SU-DHL-6 (cell line): ENCODE data around the gene DRGX.

Experiments used
- H2AFZ ChIP-seq: fragments of 200-600 bp; sonication (generic); 2 replicates; pipeline ENCODE4 v1.6.1; 2014; ENCODE audit warnings: low read depth, mild to moderate bottlenecking, moderate library complexity, mixed read lengths, antibody characterized with exemption, low read length; ENCODE audit not compliant: severe bottlenecking
- H3F3A ChIP-seq: fragments of 200-600 bp; shearing (Covaris generic); 2 replicates; pipeline ENCODE4 v1.6.0; 2016; ENCODE audit warnings: antibody characterized with exemption, mild to moderate bottlenecking; ENCODE audit not compliant: insufficient read depth
- H3K27ac ChIP-seq: fragments of 200-600 bp; sonication (generic); 2 replicates; pipeline ENCODE4 v1.5.1; 2016; ENCODE audit warnings: low read depth, mild to moderate bottlenecking, low read length, moderate library complexity, mixed read lengths
- H3K27me3 ChIP-seq: fragments of 200-600 bp; sonication (generic), shearing (Covaris generic); 2 replicates; pipeline ENCODE4 v1.6.0; 2014; ENCODE audit warnings: mild to moderate bottlenecking, low read length
- H3K36me3 ChIP-seq: fragments of 200-600 bp; sonication (generic); 2 replicates; pipeline ENCODE4 v1.6.1; 2014; ENCODE audit warnings: mild to moderate bottlenecking, low read length, mixed read lengths
- H3K4me2 ChIP-seq: fragments of 300-600, 200-600 bp; shearing (Covaris generic), sonication (generic); 2 replicates; pipeline ENCODE4 v1.6.0; 2014; ENCODE audit warnings: low read length, low read depth, mild to moderate bottlenecking; ENCODE audit not compliant: poor library complexity, severe bottlenecking
- H3K4me3 ChIP-seq: fragments of 200-600 bp; sonication (generic); 2 replicates; pipeline ENCODE4 v1.5.1; 2014; ENCODE audit warnings: antibody characterized with exemption, low read length, mild to moderate bottlenecking, mixed read lengths; ENCODE audit not compliant: insufficient read depth, poor library complexity, severe bottlenecking
- H3K79me2 ChIP-seq: fragments of 200-600 bp; sonication (generic); 2 replicates; pipeline ENCODE4 v1.6.1; 2014; ENCODE audit warnings: mild to moderate bottlenecking, low read length, moderate library complexity; ENCODE audit not compliant: insufficient read depth
- H3K9ac ChIP-seq: fragments of 200-600 bp; sonication (generic); 2 replicates; pipeline ENCODE4 v1.7.0; 2014; ENCODE audit warnings: mild to moderate bottlenecking, low read length
- H3K9me2 ChIP-seq: fragments of 200-600 bp; sonication (generic); replicated peaks from 2 replicates; pipeline ENCODE4 v1.6.1; 2014; ENCODE audit warnings: low read length; ENCODE audit not compliant: insufficient read depth
- H3K9me3 ChIP-seq: fragments of 200-600 bp; sonication (generic); 2 replicates; pipeline ENCODE4 v1.6.1; 2014; ENCODE audit warnings: low read length, mixed read lengths; ENCODE audit not compliant: insufficient read depth
- H4K20me1 ChIP-seq: fragments of 200-600 bp; sonication (generic); 2 replicates; pipeline ENCODE4 v1.6.1; 2014; ENCODE audit warnings: low read depth, mild to moderate bottlenecking, antibody characterized with exemption, low read length, moderate library complexity, mixed read lengths
- EZH2phosphoT487 ChIP-seq: fragments of 200-600 bp; sonication (generic), shearing (Covaris generic); conservative IDR thresholded peaks from 2 replicates; pipeline ENCODE4 v1.6.1; 2018; ENCODE audit warnings: mild to moderate bottlenecking, antibody characterized with exemption, low read length, moderate library complexity, mixed read lengths
- TF ChIP-seq, protein P1 (sequence below): fragments of 200-600 bp; sonication (generic); IDR thresholded peaks from one replicate; pipeline ENCODE4 v1.5.1; 2017; ENCODE audit warnings: antibody characterized with exemption, mild to moderate bottlenecking, low read length, moderate library complexity; ENCODE audit not compliant: insufficient read depth, poor library complexity, severe bottlenecking

DRGX gene

DNA sequence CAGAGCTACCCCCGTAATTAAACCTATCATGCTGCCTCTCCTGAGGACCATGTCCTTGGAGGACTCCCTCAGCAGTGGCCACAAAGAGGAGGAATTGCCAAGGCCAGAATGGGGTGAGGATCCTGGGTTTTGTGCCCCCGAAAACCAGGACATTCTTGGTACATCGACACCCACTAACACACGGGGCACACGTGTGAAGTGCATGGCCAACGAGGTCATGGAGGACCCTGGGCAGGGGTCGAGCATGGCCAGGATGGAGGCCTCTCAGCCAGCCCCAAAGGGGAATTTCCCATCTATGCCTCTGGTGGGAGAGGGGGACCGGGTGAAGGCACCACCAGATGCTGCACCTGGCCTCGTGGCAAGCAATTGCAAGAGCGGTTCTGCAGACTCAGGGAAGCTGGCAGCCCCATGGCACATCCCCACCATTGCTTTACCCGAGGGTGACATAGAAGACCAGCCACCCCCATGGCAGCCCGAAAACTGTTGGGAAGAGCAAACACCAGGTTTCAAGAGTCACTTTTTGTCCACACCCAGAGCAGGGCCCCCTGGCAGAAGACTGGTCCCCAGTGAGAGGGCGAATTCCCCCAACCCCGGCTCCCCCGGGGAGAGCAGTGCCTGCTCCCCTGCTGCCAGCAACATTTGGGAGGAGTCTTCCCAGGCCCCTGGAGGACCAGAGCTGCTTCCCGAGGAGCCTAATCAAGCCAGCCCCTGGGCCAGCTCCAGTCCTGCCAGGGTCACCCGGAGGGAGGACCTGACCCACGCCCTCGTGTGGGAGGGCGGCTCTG, 70.6 kb downstream of the DRGX start:
- Histone ChIP-seq H3K4me2 (no peak overlapping the region), H4K20me1 (no peaks in the 10 kb centered on the region), H3F3A (no peaks in the 10 kb centered on the region), H3K79me2 (no peaks in the 10 kb centered on the region), H3K9me2 (no peaks in the 10 kb centered on the region), H3K27me3 (no peaks in the 10 kb centered on the region), H3K4me3 (no peak overlapping the region), H3K9ac (no peak overlapping the region), H3K9me3 (no peaks in the 10 kb centered on the region), H2AFZ (no peak overlapping the region), H3K36me3 (no peaks in the 10 kb centered on the region), H3K27ac (no peak overlapping the region)
- TF ChIP-seq EZH2phosphoT487 = no peak
- TF ChIP-seq, protein P1, sequence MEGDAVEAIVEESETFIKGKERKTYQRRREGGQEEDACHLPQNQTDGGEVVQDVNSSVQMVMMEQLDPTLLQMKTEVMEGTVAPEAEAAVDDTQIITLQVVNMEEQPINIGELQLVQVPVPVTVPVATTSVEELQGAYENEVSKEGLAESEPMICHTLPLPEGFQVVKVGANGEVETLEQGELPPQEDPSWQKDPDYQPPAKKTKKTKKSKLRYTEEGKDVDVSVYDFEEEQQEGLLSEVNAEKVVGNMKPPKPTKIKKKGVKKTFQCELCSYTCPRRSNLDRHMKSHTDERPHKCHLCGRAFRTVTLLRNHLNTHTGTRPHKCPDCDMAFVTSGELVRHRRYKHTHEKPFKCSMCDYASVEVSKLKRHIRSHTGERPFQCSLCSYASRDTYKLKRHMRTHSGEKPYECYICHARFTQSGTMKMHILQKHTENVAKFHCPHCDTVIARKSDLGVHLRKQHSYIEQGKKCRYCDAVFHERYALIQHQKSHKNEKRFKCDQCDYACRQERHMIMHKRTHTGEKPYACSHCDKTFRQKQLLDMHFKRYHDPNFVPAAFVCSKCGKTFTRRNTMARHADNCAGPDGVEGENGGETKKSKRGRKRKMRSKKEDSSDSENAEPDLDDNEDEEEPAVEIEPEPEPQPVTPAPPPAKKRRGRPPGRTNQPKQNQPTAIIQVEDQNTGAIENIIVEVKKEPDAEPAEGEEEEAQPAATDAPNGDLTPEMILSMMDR = no peak

DNA sequence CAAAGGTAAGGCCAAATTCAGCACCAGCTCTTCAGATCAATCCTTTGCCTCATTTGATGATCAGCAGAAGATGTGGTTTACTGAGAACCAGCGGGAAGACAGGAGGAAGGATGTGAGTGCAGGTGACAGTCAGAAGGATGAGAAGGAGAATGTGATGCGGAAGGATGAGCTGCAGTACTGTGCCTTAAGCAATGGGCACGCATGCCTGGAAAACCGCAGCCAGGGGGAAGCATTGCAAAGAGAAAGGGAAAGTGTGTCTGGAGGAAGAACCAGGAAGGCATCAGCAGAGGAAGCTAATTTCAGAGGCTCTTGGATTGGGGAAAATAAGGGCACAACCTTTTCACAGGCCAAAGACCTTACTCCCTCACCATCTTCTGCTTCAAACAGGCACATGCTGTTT, 71.2 kb downstream of the DRGX start:
- H3K27me3 ChIP-seq = no peaks in the 10 kb centered on the region
- H3K4me3 ChIP-seq = no peak overlapping the region
- H3K9me2 ChIP-seq = no peaks in the 10 kb centered on the region
- no peaks in the 10 kb centered on the region for H3K9me3 ChIP-seq
- no peaks in the 10 kb centered on the region for H3K36me3 ChIP-seq
- H3K79me2 ChIP-seq = no peaks in the 10 kb centered on the region
- no peak overlapping the region for H2AFZ ChIP-seq
- no peak for TF ChIP-seq EZH2phosphoT487
- TF ChIP-seq, protein P1 = no peak
- no peak overlapping the region for H3K4me2 ChIP-seq
- H3F3A ChIP-seq = no peaks in the 10 kb centered on the region
- no peak overlapping the region for H3K27ac ChIP-seq
- H4K20me1 ChIP-seq = no peaks in the 10 kb centered on the region
- no peak overlapping the region for H3K9ac ChIP-seq

DNA sequence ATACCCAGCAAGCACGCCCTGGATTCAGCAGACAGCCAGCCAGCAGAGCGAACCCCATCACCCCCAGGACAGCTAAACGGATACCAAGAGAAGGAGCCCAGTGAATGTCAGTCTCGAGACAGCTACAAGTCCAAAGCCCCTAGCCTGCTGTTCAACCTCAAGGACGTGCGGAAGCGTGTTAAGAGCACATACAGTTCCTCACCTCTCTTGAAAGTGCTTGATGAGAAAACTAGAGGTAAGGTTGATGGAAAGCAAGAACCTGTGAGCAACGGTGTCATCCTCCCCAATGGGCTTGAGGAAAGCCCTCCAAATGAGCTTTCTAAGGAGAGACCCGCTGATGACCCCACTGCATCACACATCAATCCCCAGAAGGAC, 72.0 kb downstream of the DRGX start:
- Histone ChIP-seq H3K9me2 (no peaks in the 10 kb centered on the region), H4K20me1 (no peaks in the 10 kb centered on the region), H3K36me3 (no peaks in the 10 kb centered on the region), H3K27ac (no peak overlapping the region), H3F3A (no peaks in the 10 kb centered on the region), H3K4me3 (no peak overlapping the region), H3K79me2 (no peaks in the 10 kb centered on the region), H2AFZ (no peak overlapping the region), H3K9ac (no peak overlapping the region), H3K4me2 (no peak overlapping the region), H3K9me3 (no peaks in the 10 kb centered on the region), H3K27me3 (no peaks in the 10 kb centered on the region)
- no peak for TF ChIP-seq EZH2phosphoT487
- TF ChIP-seq, protein P1 = no peak
